ENCODE data around the gene PPP2R5E. TPM values are rescaled to one million over a fixed set of nuclear protein-coding genes. Genes with fewer than 3 reads are reported as not detected.
A peak's percentile ranks its signal among the peaks of the same experiment; 100 is the strongest.
"Not testable (repeated sequence)": the region's sequence is repeated elsewhere in the genome, so short reads cannot be mapped to it uniquely, and the experiment has no call there.

The PPP2R5E gene
- polyA plus RNA-seq (ENCODE audit: insufficient read depth in 1 of 5, insufficient read length in 5 of 5, low replicate concordance in 1 of 5): 10 to 100 TPM; 26.1 to 38.7 (median 36.7) TPM
- long read RNA-seq, donor 1, full-length matches to known transcripts: 8 of 51 reads
- long read RNA-seq, donor 1, partial matches to known transcripts: 43 of 51 reads
- long read RNA-seq, donor 1, other reads (novel, unspliced or antisense): 0 of 51 reads
- long read RNA-seq, donor 2, full-length matches to known transcripts: 3 of 8 reads
- long read RNA-seq, donor 2, partial matches to known transcripts: 5 of 8 reads
- long read RNA-seq, donor 2, other reads (novel, unspliced or antisense): 0 of 8 reads
- long read RNA-seq, donor 3, full-length matches to known transcripts: 2 of 2 reads
- long read RNA-seq, donor 3, partial matches to known transcripts: 0 of 2 reads
- long read RNA-seq, donor 3, other reads (novel, unspliced or antisense): 0 of 2 reads
- long read RNA-seq, donor 4, full-length matches to known transcripts: 7 of 15 reads
- long read RNA-seq, donor 4, partial matches to known transcripts: 8 of 15 reads
- long read RNA-seq, donor 4, other reads (novel, unspliced or antisense): 0 of 15 reads
- long read RNA-seq, donor 5, full-length matches to known transcripts: 9 of 9 reads
- long read RNA-seq, donor 5, partial matches to known transcripts: 0 of 9 reads
- long read RNA-seq, donor 5, other reads (novel, unspliced or antisense): 0 of 9 reads
- long read RNA-seq, donor 6, full-length matches to known transcripts: 5 of 33 reads
- long read RNA-seq, donor 6, partial matches to known transcripts: 28 of 33 reads
- long read RNA-seq, donor 6, other reads (novel, unspliced or antisense): 0 of 33 reads
- long read RNA-seq, donor 7, full-length matches to known transcripts: 11 of 39 reads
- long read RNA-seq, donor 7, partial matches to known transcripts: 28 of 39 reads
- long read RNA-seq, donor 7, other reads (novel, unspliced or antisense): 0 of 39 reads
- long read RNA-seq, donor 8: 0 reads

GRCh38 chr14:63543000-63543825, at the start of gene PPP2R5E:
Gene PPP2R5E, minus strand, starts transcription at chr14:63543377. Its CDS starts 3,692 bp downstream, at chr14:63539685.
- peak; percentile 98 to 99 for DNase-seq

- not testable (repeated sequence) for DNase-seq
These were observed 39.9 kb upstream of the PPP2R5E start for GRCh38 chr14:63583046-63583445.

- DNase-seq: no peak
These were observed 38.3 kb upstream of the PPP2R5E start for GRCh38 chr14:63581491-63581890.

GRCh38 chr14:63578300-63578699, 35.1 kb upstream of the PPP2R5E start:
- DNase-seq: no peak

- DNase-seq: no peak
These were observed 30.4 kb upstream of the PPP2R5E start for GRCh38 chr14:63573581-63573980.

- DNase-seq: no peak
These were observed 22.3 kb upstream of the PPP2R5E start for GRCh38 chr14:63565448-63565847.

- DNase-seq: no peak
These were observed 21.1 kb upstream of the PPP2R5E start for GRCh38 chr14:63564318-63564717.

GRCh38 chr14:63563370-63564026, 20.3 kb upstream of the PPP2R5E start:
- DNase-seq: no peak

GRCh38 chr14:63562405-63562804, 19.2 kb upstream of the PPP2R5E start:
- DNase-seq: no peak

- DNase-seq: no peak
These were observed 12.4 kb upstream of the PPP2R5E start for GRCh38 chr14:63555572-63555971.

- DNase-seq: no peak
These were observed 8.2 kb upstream of the PPP2R5E start for GRCh38 chr14:63551332-63551731.

GRCh38 chr14:63547798-63548335, 4.7 kb upstream of the PPP2R5E start:
- no peak for DNase-seq

- DNase-seq: no peak
These were observed 2.3 kb upstream of the PPP2R5E start for GRCh38 chr14:63545431-63545830.

GRCh38 chr14:63544591-63545299, 1.6 kb upstream of the PPP2R5E start:
- no peak for DNase-seq

- DNase-seq: peak; percentile 14 to 16
These were observed 739 bp upstream of the PPP2R5E start for GRCh38 chr14:63543826-63544406.

- DNase-seq: peak; percentile 11 to 19
These were observed 762 bp downstream of the PPP2R5E start for GRCh38 chr14:63542231-63542999.

- DNase-seq: no peak
These were observed 7.3 kb downstream of the PPP2R5E start for GRCh38 chr14:63535918-63536317.

- DNase-seq: no peak
These were observed 9.7 kb downstream of the PPP2R5E start for GRCh38 chr14:63533474-63533873.

Measured in right lung (tissue), 10 donors.